OCI-LY3 (cell line): ENCODE results near the gene ARHGAP28.

Experiments
- H2AFZ ChIP-seq: fragments of 200-600, 300-600 bp; shearing (Covaris generic); 2 replicates; pipeline ENCODE4 v1.6.0; 2014; ENCODE audit warnings: antibody characterized with exemption, low read depth, low read length
- H3K27ac ChIP-seq: fragments of 200-600, 300-600 bp; sonication (generic); 2 replicates; pipeline ENCODE4 v1.5.1; 2014; ENCODE audit warnings: mild to moderate bottlenecking, low read length, moderate library complexity, mixed read lengths
- H3K27me3 ChIP-seq: fragments of 200-600, 300-600 bp; sonication (generic); 2 replicates; pipeline ENCODE4 v1.6.1; 2014; ENCODE audit warnings: low read depth, low read length, mixed read lengths
- H3K36me3 ChIP-seq: fragments of 200-600, 300-600 bp; sonication (generic); replicated peaks from 2 replicates; pipeline ENCODE3; 2014; ENCODE audit warnings: low read depth, low read length, mixed read lengths
- H3K4me1 ChIP-seq: fragments of 300-600, 200-600 bp; sonication (generic); 2 replicates; pipeline ENCODE4 v1.6.1; 2014; ENCODE audit warnings: low read length, mixed read lengths
- H3K4me2 ChIP-seq: fragments of 200-600, 300-600 bp; sonication (generic); 2 replicates; pipeline ENCODE4 v1.6.1; 2014; ENCODE audit warnings: low read length, mixed read lengths
- H3K4me3 ChIP-seq: fragments of 300-600, 200-600 bp; sonication (generic); 2 replicates; pipeline ENCODE4 v1.5.1; 2014; ENCODE audit warnings: antibody characterized with exemption, mild to moderate bottlenecking, low read length, moderate library complexity
- H3K79me2 ChIP-seq: fragments of 300-600, 200-600 bp; shearing (Covaris generic); 2 replicates; pipeline ENCODE4 v1.6.1; 2014; ENCODE audit warnings: mild to moderate bottlenecking, low read length, mixed read lengths
- H3K9ac ChIP-seq: fragments of 300-600, 200-600 bp; shearing (Covaris generic); 2 replicates; pipeline ENCODE4 v1.6.0; 2014; ENCODE audit warnings: mild to moderate bottlenecking, low read length, moderate library complexity
- H3K9me3 ChIP-seq: fragments of 200-600, 300-600 bp; shearing (Covaris generic); 2 replicates; pipeline ENCODE4 v1.6.1; 2014; ENCODE audit warnings: low read length, mixed read lengths; ENCODE audit not compliant: insufficient read depth
- H4K20me1 ChIP-seq: fragments of 200-600, 300-600 bp; sonication (generic); 2 replicates; pipeline ENCODE4 v1.6.1; 2016; ENCODE audit warnings: low read length, mixed read lengths; ENCODE audit not compliant: insufficient read depth
- CTCF ChIP-seq: fragments of 200-600, 300-600 bp; sonication (generic); IDR thresholded peaks from 2 replicates; pipeline ENCODE4 v1.5.1; 2014; ENCODE audit warnings: antibody characterized with exemption, low read length, low read depth
- EZH2phosphoT487 ChIP-seq: fragments of 200-600 bp; shearing (Covaris generic); IDR thresholded peaks from 2 replicates; pipeline ENCODE4 v1.6.1; 2018; ENCODE audit warnings: antibody characterized with exemption, mixed run types, low read depth

The ARHGAP28 gene

GRCh38 chr18:6748241-6748640 lies 18.7 kb downstream of the ARHGAP28 start:
- Histone ChIP-seq H3K9me3 (no peaks in the 10 kb centered on the region), H3K27ac (no peak overlapping the region), H3K79me2 (no peaks in the 10 kb centered on the region), H3K4me2 (no peak overlapping the region), H3K4me1 (no peaks in the 10 kb centered on the region), H4K20me1 (no peaks in the 10 kb centered on the region), H3K9ac (no peak overlapping the region), H2AFZ (no peak overlapping the region), H3K27me3 (no peaks in the 10 kb centered on the region), H3K36me3 (no peaks in the 10 kb centered on the region), H3K4me3 (no peak overlapping the region)
- TF ChIP-seq EZH2phosphoT487 (no peak), CTCF (no peak)

- no peaks in the 10 kb centered on the region for H3K4me1 ChIP-seq
- no peaks in the 10 kb centered on the region for H3K27me3 ChIP-seq
- H2AFZ ChIP-seq = no peak overlapping the region
- H4K20me1 ChIP-seq = no peaks in the 10 kb centered on the region
- no peaks in the 10 kb centered on the region for H3K79me2 ChIP-seq
- no peaks in the 10 kb centered on the region for H3K36me3 ChIP-seq
- no peak overlapping the region for H3K27ac ChIP-seq
- H3K4me3 ChIP-seq = no peak overlapping the region
- no peak overlapping the region for H3K9ac ChIP-seq
- H3K9me3 ChIP-seq = no peaks in the 10 kb centered on the region
- TF ChIP-seq EZH2phosphoT487 (no peak), CTCF (no peak)
- no peak overlapping the region for H3K4me2 ChIP-seq
Measured at GRCh38 chr18:6750411-6750810, 20.9 kb downstream of the ARHGAP28 start.

- Histone ChIP-seq H3K27ac (no peak overlapping the region), H4K20me1 (no peaks in the 10 kb centered on the region), H3K27me3 (no peaks in the 10 kb centered on the region), H3K36me3 (no peaks in the 10 kb centered on the region), H3K79me2 (no peaks in the 10 kb centered on the region), H3K9me3 (no peaks in the 10 kb centered on the region), H3K9ac (no peak overlapping the region), H3K4me1 (no peaks in the 10 kb centered on the region), H3K4me2 (no peak overlapping the region), H2AFZ (no peak overlapping the region), H3K4me3 (no peak overlapping the region)
- no peak for TF ChIP-seq CTCF
- no peak for TF ChIP-seq EZH2phosphoT487
Measured at GRCh38 chr18:6751222-6751621, 21.7 kb downstream of the ARHGAP28 start.

- Histone ChIP-seq H3K36me3 (no peaks in the 10 kb centered on the region), H3K27ac (no peak overlapping the region)
Measured at GRCh38 chr18:6752202-6752860, 22.8 kb downstream of the ARHGAP28 start.

More at GRCh38 chr18:6752202-6752860, 22.8 kb downstream of the ARHGAP28 start:
- TF ChIP-seq EZH2phosphoT487 (no peak), CTCF (no peak)
- Histone ChIP-seq H3K9me3 (no peaks in the 10 kb centered on the region), H3K4me1 (no peaks in the 10 kb centered on the region), H3K4me3 (no peak overlapping the region), H3K9ac (no peak overlapping the region), H3K79me2 (no peaks in the 10 kb centered on the region), H4K20me1 (no peaks in the 10 kb centered on the region), H3K4me2 (no peak overlapping the region), H2AFZ (no peak overlapping the region), H3K27me3 (no peaks in the 10 kb centered on the region)
